Activated T-helper 2 cell treated with anti-CD3 and anti-CD28 coated beads, Interferon-gamma antibody, Interleukin-2, Interleukin-4, amounts not matched to agents 10 μg/mL and 5 μg/mL and 100 μg/mL, durations not matched to agents 14 hours and 24 hours and 36 hours (primary cell): Measurements from ENCODE around the gene RAB36. TPM values are rescaled to one million over a fixed set of nuclear protein-coding genes. Genes with fewer than 3 reads are reported as not detected.
A peak's percentile ranks its signal among the peaks of the same experiment; 100 is the strongest.

ENCODE experiments used
- DNase-seq: peaks from one replicate; pipeline ENCODE4 v3.0.0; 2021; ENCODE audit warnings: low spot score
- H3K27ac Mint-ChIP-seq: one replicate; pipeline ENCODE4 v1.8.0; 2021; ENCODE audit warnings: mixed read lengths
- H3K27me3 Mint-ChIP-seq: one replicate; pipeline ENCODE4 v1.8.0; 2021; ENCODE audit warnings: low read depth, mixed read lengths
- H3K36me3 Mint-ChIP-seq: one replicate; pipeline ENCODE4 v1.8.0; 2021; ENCODE audit warnings: low read depth, mixed read lengths
- H3K4me1 Mint-ChIP-seq: one replicate; pipeline ENCODE4 v1.8.0; 2021; ENCODE audit warnings: low read depth, mixed read lengths
- H3K4me3 Mint-ChIP-seq: one replicate; pipeline ENCODE4 v1.8.0; 2021; ENCODE audit warnings: low read depth, mild to moderate bottlenecking, moderate library complexity, mixed read lengths
- H3K9me3 Mint-ChIP-seq: one replicate; pipeline ENCODE4 v1.8.0; 2021; ENCODE audit warnings: mixed read lengths
- intact Hi-C: fragments of 100-400 bp; cut with micrococcal nuclease; formaldehyde crosslinking; loops from one replicate; pipeline ENCODE4 v1.15.1; 2023
- total RNA-seq: library from RNA; stranded (reverse); gene quantifications from 2 replicates; pipeline ENCODE4 v1.2.3, GENCODE V29; 2022

Gene RAB36
- total RNA-seq, 1 donor from 2014 or later: not detected

DNA sequence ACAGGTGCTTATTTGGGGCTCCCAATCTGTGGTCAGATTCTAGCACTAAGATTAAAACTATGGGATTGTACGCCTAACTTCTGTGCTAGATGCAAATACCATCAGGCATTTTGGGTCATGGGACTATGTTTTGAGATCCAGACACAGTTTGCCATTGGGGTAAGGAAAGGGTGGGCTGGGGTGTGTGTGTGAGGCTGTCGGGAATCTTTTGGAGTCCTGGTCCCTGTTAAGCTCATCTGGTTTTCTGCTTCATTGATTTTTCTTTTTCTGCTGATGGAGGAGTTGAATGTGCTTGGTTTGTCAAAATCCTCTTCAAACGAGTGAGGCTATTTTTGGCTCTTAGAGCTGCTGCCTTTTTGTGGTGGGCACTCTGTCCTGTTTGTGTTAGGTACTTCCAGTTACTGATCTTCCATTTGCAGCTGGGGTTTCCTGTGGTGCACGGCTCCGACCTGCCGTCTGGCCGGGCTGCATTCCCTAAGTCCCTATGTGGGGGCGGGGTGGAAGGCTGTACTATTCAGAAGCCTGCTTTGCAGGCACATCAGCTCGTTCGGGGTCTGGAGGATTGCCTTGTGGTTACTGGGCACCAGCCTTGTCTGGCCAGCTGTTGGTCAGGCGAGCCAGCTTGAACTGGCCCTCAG, 37.9 kb downstream of the RAB36 start:
- H3K9me3 Mint-ChIP-seq: no peaks in the 10 kb centered on the region
- peaks cover 38% of the 10 kb centered on the region for H3K36me3 Mint-ChIP-seq
- H3K27ac Mint-ChIP-seq: peak overlapping the region; percentile 84
- H3K27me3 Mint-ChIP-seq: no peaks in the 10 kb centered on the region
- H3K4me1 Mint-ChIP-seq: peaks cover 46% of the 10 kb centered on the region
- intact Hi-C loops: loop anchor here (5.0 kb wide), 1 partner anchor 524 kb away; no protein-coding TSS in a partner anchor
- no peak for DNase-seq
- H3K4me3 Mint-ChIP-seq: peak overlapping the region; percentile 87

DNA sequence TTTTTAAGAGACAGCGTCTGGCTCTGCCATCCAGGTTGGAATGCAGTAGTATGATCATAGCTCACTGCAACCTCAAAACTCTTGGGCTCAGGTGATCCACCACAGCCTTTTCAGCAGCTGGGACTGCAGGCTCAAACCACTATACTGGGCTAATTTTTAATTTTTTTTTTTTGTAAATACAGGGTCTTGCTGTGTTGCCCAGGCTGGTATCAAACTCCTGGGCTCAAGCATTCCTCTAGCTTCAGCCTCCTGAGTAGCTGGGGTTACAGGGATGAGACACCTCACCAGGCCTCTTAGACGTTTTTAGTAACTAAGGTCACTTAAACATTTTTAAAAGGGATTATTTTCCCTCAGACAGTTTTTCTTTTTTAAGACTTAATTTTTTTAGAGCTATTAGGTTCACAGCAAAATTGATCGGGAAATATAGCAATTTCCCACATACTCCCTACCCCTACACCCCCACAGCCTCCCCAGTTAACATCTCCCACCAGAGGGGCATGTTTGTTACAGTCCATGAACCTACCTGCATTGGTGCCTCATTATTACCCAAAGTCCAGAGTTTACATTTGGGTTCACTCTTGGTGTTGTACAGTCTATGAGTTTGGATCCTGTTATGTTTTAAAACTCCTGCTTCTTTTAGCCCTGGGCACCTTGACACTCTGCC, 39.0 kb downstream of the RAB36 start:
- intact Hi-C loops: loop anchor here (5.0 kb wide), 1 partner anchor 523 kb away; no protein-coding TSS in a partner anchor
- DNase-seq: no peak
- H3K27me3 Mint-ChIP-seq: no peaks in the 10 kb centered on the region
- no peaks in the 10 kb centered on the region for H3K9me3 Mint-ChIP-seq
- H3K4me3 Mint-ChIP-seq: peak overlapping the region; percentile 87
- H3K4me1 Mint-ChIP-seq: peaks cover 40% of the 10 kb centered on the region
- H3K27ac Mint-ChIP-seq: peak overlapping the region; percentile 62
- H3K36me3 Mint-ChIP-seq: peaks cover 42% of the 10 kb centered on the region

DNA sequence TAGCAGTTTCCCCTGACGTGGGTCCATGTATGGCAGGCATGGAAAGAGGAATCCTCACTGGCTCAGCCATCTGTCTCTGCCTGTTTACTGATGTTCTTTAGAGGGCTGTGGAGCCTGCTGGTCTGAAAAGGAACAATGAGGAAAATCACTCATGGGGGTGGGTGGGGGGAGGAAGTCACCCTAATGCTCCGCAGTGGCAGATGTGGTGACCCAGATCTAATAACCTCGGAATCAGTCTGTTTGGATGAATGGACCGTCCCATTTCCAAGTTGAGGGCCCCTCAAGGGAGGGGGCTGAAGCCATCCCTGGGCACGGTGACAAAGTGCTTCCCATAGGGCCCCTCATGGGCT, 39.5 kb downstream of the RAB36 start:
- H3K27ac Mint-ChIP-seq: peak overlapping the region; percentile 29
- no peaks in the 10 kb centered on the region for H3K9me3 Mint-ChIP-seq
- H3K4me3 Mint-ChIP-seq: peak overlapping the region; percentile 10
- intact Hi-C loops: loop anchor here (5.0 kb wide), 1 partner anchor 523 kb away; no protein-coding TSS in a partner anchor
- H3K36me3 Mint-ChIP-seq: peaks cover 43% of the 10 kb centered on the region
- H3K4me1 Mint-ChIP-seq: peaks cover 38% of the 10 kb centered on the region
- H3K27me3 Mint-ChIP-seq: no peaks in the 10 kb centered on the region
- no peak for DNase-seq

DNA sequence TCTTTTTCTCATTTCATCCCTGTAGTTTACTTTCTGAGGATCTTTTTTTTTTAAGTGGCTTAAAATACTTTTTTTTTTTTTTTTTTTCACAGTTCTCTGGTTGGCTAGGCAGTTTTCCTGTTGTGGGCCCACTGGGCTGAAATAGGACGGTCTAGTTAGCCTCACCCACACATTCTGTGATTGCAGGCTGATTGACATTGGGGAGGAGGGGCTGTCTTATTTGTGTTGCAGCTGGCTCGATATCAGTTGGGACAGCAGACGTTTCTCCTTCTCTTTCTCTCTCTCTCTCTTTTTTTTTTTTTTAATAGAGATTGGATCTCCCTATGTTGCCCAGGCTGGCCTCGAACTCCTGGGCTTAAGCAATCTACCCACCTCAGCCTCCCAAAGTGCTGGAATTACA, 41.9 kb downstream of the RAB36 start:
- Mint-ChIP-seq H3K4me3 (no peak overlapping the region), H3K27ac (no peak overlapping the region), H3K9me3 (no peaks in the 10 kb centered on the region), H3K27me3 (no peaks in the 10 kb centered on the region), H3K4me1 (peaks cover 33% of the 10 kb centered on the region), H3K36me3 (peaks cover 43% of the 10 kb centered on the region)
- DNase-seq: no peak
- intact Hi-C loops: no loop called here

DNA sequence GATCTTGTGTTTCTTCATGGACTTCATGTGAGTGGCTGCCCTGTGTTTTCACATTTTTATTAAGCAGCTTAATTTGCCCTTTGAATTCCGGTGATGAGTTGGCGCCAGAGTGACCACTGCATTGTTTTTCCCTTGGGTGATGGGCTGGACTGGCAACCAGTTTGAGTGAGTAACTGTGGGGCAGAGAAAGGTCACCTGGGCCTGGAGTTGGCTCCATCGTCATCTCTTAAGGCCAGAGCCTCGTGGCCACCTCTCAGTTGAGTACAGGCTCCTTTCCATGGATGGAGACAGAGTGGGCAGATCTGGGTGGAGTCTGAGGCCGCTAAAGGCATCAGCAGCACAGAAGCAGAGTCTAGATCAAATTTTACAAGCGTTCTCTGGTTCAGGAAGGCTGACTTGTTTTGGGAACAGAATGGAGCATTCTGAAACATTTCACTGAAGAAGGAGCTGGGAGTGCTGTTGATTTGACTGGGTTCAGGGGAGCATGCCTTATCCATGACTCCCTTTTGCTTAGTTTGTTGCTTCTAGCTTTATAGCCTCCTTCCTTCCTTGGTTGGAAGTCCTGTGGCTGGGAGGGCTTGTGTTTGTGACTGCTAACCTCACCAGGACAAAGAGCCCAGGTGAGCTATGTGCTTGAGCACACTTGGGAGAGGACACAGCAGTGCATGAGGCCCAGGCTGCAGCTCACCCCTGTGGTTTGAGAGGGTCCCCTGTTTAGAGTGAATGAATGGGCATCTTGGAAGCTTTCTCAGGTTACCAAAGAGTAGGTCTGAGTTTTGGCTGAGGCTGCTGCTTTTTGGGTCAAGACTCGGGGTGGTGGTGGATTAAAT, 42.8 kb downstream of the RAB36 start:
- intact Hi-C loops: no loop called here
- peak overlapping the region; percentile 1 for H3K27ac Mint-ChIP-seq
- H3K27me3 Mint-ChIP-seq: no peaks in the 10 kb centered on the region
- H3K9me3 Mint-ChIP-seq: no peaks in the 10 kb centered on the region
- peaks cover 35% of the 10 kb centered on the region for H3K36me3 Mint-ChIP-seq
- H3K4me3 Mint-ChIP-seq: no peak overlapping the region
- DNase-seq: no peak
- H3K4me1 Mint-ChIP-seq: peaks cover 24% of the 10 kb centered on the region

DNA sequence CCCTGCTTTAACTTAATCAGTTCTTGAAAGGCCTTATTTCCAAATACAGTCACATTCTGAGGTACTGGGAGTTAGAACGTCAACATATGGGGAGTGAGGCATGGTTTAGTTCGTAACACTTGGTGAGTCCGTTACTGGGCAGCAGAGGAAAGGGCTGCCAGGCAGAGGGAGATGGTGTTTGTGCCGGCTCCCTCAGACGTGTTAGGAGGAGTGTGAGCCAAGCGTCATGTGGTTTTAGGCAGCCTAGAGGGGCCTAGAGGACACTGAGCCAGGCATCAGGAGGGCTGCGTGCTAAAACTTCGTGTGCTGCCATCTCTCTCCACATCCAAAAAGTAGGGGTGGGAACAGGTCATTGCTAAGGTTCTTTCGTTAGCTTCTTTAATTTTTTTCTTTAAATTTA, 45.2 kb downstream of the RAB36 start:
- no peak overlapping the region for H3K4me3 Mint-ChIP-seq
- peaks cover 29% of the 10 kb centered on the region for H3K36me3 Mint-ChIP-seq

DNA sequence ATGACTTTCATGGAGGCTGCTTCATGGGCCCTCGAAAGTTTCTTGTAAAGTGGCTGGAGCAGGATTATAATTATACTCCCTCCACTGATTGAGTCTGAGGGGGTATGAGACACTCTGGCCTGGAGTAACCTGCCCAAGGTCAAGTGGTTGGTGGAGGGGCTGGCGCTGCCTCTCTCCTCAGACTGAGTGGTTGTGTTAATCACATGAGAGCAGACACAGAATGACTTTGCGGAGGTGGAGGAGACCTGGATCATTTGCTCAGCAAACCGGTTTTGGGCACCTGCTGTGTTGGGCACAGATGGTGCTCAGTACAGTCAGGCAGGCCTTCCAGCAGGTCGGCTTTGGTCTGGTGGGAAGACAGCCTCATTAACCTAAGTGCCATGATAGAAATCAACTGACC, 46.9 kb downstream of the RAB36 start:
- no peak overlapping the region for H3K27ac Mint-ChIP-seq
- H3K4me1 Mint-ChIP-seq: peaks cover 3% of the 10 kb centered on the region
- H3K27me3 Mint-ChIP-seq: no peaks in the 10 kb centered on the region

More for the DNA sequence above, 45.2 kb downstream of the RAB36 start:
- Mint-ChIP-seq H3K27ac (no peak overlapping the region), H3K27me3 (no peaks in the 10 kb centered on the region), H3K4me1 (peaks cover 10% of the 10 kb centered on the region), H3K9me3 (no peaks in the 10 kb centered on the region)
- no peak for DNase-seq
- intact Hi-C loops: no loop called here

DNA sequence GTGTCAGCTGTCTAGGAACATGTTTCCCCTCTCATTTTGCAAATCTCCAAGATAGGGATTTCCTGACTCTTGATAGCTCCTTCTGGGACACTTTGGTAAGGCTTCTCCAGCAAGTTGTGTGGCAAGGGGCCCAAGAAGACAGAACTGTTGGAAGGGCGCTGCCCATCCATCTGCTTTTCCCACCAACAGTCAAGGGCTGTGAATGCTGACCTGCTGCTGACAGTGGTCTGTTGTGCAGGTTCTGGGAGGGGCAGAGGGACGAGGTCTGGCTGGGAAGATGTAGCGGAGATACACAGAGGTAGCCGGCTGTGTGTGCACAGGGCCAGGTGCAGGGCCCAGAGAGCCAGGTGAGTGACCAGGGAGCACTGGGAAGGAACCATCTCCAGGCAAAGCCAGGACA, 47.3 kb downstream of the RAB36 start:
- DNase-seq: no peak
- Mint-ChIP-seq H3K27ac (no peak overlapping the region), H3K27me3 (no peaks in the 10 kb centered on the region), H3K9me3 (no peaks in the 10 kb centered on the region), H3K36me3 (peaks cover 13% of the 10 kb centered on the region), H3K4me3 (no peak overlapping the region), H3K4me1 (peaks cover 2% of the 10 kb centered on the region)
- intact Hi-C loops: no loop called here

More for the DNA sequence above, 46.9 kb downstream of the RAB36 start:
- no peaks in the 10 kb centered on the region for H3K9me3 Mint-ChIP-seq
- H3K36me3 Mint-ChIP-seq: peaks cover 16% of the 10 kb centered on the region
- intact Hi-C loops: no loop called here
- no peak for DNase-seq
- H3K4me3 Mint-ChIP-seq: no peak overlapping the region

DNA sequence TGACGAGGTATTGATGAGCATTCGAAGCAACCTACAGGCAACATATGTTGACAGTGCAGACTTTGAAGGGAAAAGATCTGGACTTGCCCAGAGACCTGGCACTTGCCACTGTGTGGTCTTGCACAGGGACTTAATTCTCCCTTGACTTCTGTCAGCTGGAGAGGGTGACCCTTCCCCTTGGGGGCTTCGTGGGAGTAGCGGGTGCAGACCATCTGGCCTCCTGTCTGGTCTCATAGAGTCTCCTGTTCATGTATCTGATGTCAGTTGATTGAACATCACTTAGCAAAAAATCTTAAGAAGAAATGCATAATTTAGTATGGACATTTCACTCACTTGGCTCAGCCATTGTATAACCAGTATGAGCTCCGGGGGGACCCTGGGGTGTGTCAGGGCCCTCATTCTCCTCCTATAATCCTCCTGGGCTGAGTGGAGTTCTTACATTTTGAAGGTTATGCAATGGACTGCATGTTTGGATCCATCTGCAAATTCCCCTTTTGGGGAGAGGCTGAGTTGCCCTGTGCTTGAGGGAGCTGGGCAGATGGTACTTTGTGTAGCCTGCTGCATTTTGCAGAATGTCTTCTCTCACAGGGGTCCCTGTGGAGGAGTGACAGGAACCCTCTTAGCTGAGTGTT, 48.0 kb downstream of the RAB36 start:
- Mint-ChIP-seq H3K36me3 (peaks cover 9% of the 10 kb centered on the region), H3K4me1 (peaks cover 2% of the 10 kb centered on the region), H3K9me3 (no peaks in the 10 kb centered on the region), H3K27me3 (no peaks in the 10 kb centered on the region), H3K4me3 (no peak overlapping the region), H3K27ac (no peak overlapping the region)
- DNase-seq: no peak
- intact Hi-C loops: no loop called here

DNA sequence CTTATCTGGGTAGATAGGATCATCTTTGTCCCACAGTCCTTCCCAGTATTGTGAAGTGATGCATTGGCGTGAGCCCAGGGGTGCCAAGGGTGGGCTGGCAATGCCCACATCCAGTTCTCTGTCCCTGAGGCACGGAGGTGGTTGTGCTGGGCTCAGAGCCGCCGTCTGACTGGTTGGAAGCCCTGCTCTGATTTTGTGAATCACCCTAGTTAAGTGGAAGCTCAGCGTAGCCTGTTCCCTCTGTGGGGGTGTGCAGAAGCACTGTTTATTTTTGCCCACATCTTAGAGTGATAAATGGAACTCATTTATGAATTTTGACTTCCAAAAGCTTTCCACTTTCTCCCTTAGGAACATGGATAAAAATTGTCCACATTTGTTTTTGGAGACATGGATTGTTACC, 48.6 kb downstream of the RAB36 start:
- DNase-seq: no peak
- H3K4me1 Mint-ChIP-seq: peaks cover 2% of the 10 kb centered on the region
- intact Hi-C loops: no loop called here
- peaks cover 9% of the 10 kb centered on the region for H3K36me3 Mint-ChIP-seq
- no peaks in the 10 kb centered on the region for H3K9me3 Mint-ChIP-seq
- no peak overlapping the region for H3K4me3 Mint-ChIP-seq
- no peaks in the 10 kb centered on the region for H3K27me3 Mint-ChIP-seq
- no peak overlapping the region for H3K27ac Mint-ChIP-seq

DNA sequence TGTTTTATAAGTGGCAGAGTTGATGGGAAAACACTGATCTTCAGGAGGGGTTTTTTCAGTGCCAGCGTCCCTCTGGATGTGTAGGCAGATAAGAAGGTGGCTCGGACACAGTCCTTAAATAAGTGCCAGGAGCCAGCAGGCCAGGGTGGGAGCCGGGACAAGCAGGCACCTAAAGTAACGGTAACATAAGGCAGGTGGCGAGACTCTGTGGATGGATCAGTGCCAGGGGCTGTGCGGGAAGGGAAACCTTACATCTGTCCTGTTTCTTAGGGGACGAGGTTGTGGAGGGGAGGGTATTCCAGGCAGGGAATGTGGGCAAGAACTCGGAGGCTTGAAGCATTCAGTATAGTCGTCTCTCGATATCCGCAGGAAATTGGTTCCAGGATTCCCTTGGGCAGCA, 50.9 kb downstream of the RAB36 start:
- intact Hi-C loops: no loop called here
- peaks cover under 1% of the 10 kb centered on the region for H3K4me1 Mint-ChIP-seq
- peaks cover 2% of the 10 kb centered on the region for H3K36me3 Mint-ChIP-seq
- H3K9me3 Mint-ChIP-seq: no peaks in the 10 kb centered on the region
- DNase-seq: no peak
- no peak overlapping the region for H3K27ac Mint-ChIP-seq
- H3K27me3 Mint-ChIP-seq: no peaks in the 10 kb centered on the region
- no peak overlapping the region for H3K4me3 Mint-ChIP-seq

DNA sequence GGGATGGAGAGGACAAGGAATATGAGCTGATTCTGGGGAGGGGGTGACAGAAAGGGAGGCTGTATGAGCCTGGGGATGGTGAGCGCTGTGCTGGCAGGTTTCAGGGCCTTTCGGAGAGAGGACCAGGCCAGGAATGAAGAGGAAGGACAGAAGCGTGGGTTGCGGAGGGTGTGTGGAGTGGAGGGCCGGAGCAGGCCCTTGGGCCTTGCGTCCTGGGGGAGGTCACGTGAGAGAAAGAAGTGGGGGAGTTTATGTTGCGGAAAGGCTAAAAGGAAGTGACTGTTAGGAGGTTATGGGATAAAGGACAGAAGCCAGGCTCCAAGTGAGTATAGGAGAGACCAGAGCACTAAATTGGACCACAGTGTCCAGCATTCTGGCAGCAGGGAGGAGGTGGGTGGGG, 52.6 kb downstream of the RAB36 start:
- no peak overlapping the region for H3K4me3 Mint-ChIP-seq
- H3K27me3 Mint-ChIP-seq: no peaks in the 10 kb centered on the region
- H3K27ac Mint-ChIP-seq: no peak overlapping the region
- no peaks in the 10 kb centered on the region for H3K9me3 Mint-ChIP-seq
- H3K36me3 Mint-ChIP-seq: no peaks in the 10 kb centered on the region
- peaks cover 3% of the 10 kb centered on the region for H3K4me1 Mint-ChIP-seq
- no peak for DNase-seq
- intact Hi-C loops: no loop called here
